ACC112 (cell line): ENCODE measurements around the gene EBLN2.
"Not testable (repeated sequence)": the region's sequence is repeated elsewhere in the genome, so short reads cannot be mapped to it uniquely, and the experiment has no call there.

ENCODE experiments used
- H2AFZ ChIP-seq: fragments of 200-600 bp; sonication (generic); one replicate; pipeline ENCODE4 v1.6.0; 2017; ENCODE audit warnings: antibody characterized with exemption, low read length; ENCODE audit not compliant: unreplicated experiment
- H3K27ac ChIP-seq: fragments of 200-600 bp; sonication (generic); 2 replicates; pipeline ENCODE4 v1.5.1; 2014; ENCODE audit warnings: low read depth, mild to moderate bottlenecking, antibody characterized with exemption, low read length, moderate library complexity
- H3K27me3 ChIP-seq: fragments of 200-600 bp; sonication (generic); 2 replicates; pipeline ENCODE4 v1.6.1; 2014; ENCODE audit warnings: mild to moderate bottlenecking, antibody characterized with exemption, low read length, moderate library complexity, mixed read lengths; ENCODE audit not compliant: insufficient read depth
- H3K36me3 ChIP-seq: fragments of 200-600 bp; sonication (generic); 2 replicates; pipeline ENCODE4 v1.6.1; 2016; ENCODE audit warnings: mild to moderate bottlenecking, antibody characterized with exemption, low read length, moderate library complexity, mixed read lengths; ENCODE audit not compliant: insufficient read depth
- H3K4me1 ChIP-seq: fragments of 200-600 bp; sonication (generic); one replicate; pipeline ENCODE4 v1.6.1; 2016; ENCODE audit warnings: low read length, mixed read lengths; ENCODE audit not compliant: insufficient read depth, unreplicated experiment, control insufficient read depth
- H3K4me3 ChIP-seq: fragments of 200-600 bp; sonication (generic); 2 replicates; pipeline ENCODE4 v1.5.1; 2014; ENCODE audit warnings: mild to moderate bottlenecking, low read depth, low read length
- H3K79me2 ChIP-seq: fragments of 200-600 bp; sonication (generic); one replicate; pipeline ENCODE4 v1.6.0; 2016; ENCODE audit warnings: low read length; ENCODE audit not compliant: control insufficient read depth, unreplicated experiment, insufficient read depth

The EBLN2 gene

DNA sequence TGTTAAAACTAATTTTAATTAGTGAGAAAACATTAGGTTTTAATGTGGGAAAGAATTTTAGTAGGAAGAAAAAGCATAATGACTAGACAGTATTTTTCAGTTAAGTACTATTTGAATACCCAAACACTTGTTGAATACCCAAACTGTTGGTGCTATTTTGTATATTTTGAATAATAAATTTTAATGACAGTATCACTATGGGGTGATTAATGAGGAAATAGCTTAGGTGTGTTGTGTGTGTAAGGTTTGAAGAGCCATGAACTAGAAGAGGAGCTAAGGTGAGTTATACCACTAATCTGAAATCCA lies 4.7 kb upstream of the EBLN2 start:
- H3K36me3 ChIP-seq: peaks cover 9% of the 10 kb centered on the region; the same call in 1 of the 2 replicates
- H3K4me3 ChIP-seq: no peak overlapping the region
- H3K79me2 ChIP-seq: peaks cover 63% of the 10 kb centered on the region
- peaks cover 37% of the 10 kb centered on the region for H3K4me1 ChIP-seq
- H3K27me3 ChIP-seq: no peaks in the 10 kb centered on the region
- 0 out of 2 replicates have a peak overlapping the region, but pooled peaks have one; percentile 68 for H3K27ac ChIP-seq
- H2AFZ ChIP-seq: no peak overlapping the region

DNA sequence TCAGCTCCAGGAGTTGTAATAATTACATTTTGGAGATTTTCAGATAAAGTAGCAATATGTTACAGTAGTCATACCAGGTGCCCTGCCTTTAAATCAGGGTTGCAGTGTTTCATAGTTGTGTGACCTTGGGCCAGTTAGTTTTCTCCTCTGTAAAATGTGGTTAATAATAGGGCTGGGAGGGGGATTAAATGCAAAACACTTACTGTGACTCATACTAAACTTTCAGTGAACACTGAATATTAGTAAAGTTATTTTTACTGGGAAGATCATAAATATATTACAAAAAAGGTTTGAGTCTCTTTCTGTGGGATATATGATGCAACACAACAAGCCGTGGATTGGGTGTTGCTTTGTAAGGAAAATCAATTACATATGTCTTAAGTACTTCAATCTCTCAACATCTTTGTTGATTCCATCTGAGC lies 1.1 kb upstream of the EBLN2 start:
- peaks cover 27% of the 10 kb centered on the region for H3K36me3 ChIP-seq
- peak overlapping the region; percentile 30 for H3K27ac ChIP-seq
- peaks cover 59% of the 10 kb centered on the region for H3K79me2 ChIP-seq
- peaks cover 44% of the 10 kb centered on the region for H3K4me1 ChIP-seq
- H2AFZ ChIP-seq: no peak overlapping the region
- H3K27me3 ChIP-seq: no peaks in the 10 kb centered on the region
- no peak overlapping the region for H3K4me3 ChIP-seq

DNA sequence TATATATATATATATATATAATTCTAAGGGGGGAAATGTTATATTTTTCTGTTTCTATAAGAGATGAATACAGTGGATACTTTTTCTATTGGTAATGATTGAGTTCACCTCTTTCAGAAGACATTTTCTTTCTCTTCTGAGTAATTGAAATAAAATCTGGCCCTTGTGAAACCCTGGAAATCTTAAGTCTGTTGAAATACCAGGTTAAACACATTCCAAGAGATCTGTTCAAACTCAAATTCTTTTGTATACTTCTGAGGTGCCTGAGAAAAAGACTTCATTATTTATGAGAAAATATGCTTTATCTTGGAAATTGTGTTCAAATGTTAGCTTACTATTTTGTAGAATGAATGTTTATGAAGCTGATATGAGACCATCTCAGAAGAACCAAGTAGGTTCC lies 4.8 kb downstream of the EBLN2 start:
- peaks cover 32% of the 10 kb centered on the region for H3K36me3 ChIP-seq
- peaks cover 17% of the 10 kb centered on the region for H3K79me2 ChIP-seq
- not testable (repeated sequence) for H3K4me3 ChIP-seq, H2AFZ ChIP-seq, H3K27me3 ChIP-seq
- peaks cover 40% of the 10 kb centered on the region for H3K4me1 ChIP-seq
- H3K27ac ChIP-seq: peak overlapping the region; percentile 57

DNA sequence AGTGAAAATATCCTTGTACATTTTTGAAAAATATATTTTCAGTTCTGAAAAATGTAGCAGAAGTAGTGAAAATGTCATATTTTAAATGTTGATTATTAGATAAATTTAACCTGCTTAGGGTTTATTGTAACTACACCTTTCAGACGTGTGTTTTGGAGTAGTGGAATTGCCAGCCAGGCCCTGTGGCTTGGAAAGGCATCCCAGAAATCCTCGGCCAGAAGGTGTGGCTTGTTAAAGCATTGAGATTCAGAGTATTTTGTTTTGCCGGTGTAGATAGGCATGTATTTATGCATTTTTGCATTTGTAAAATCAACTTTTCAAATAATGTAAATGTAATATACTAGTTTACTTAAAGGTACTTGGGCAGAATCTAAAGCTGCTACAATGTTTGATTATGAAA lies 7.0 kb downstream of the EBLN2 start:
- Histone ChIP-seq H3K4me1 (peaks cover 59% of the 10 kb centered on the region), H3K79me2 (no peaks in the 10 kb centered on the region), H2AFZ (no peak overlapping the region), H3K4me3 (no peak overlapping the region), H3K27ac (no peak overlapping the region), H3K27me3 (no peaks in the 10 kb centered on the region), H3K36me3 (peaks cover 17% of the 10 kb centered on the region)

DNA sequence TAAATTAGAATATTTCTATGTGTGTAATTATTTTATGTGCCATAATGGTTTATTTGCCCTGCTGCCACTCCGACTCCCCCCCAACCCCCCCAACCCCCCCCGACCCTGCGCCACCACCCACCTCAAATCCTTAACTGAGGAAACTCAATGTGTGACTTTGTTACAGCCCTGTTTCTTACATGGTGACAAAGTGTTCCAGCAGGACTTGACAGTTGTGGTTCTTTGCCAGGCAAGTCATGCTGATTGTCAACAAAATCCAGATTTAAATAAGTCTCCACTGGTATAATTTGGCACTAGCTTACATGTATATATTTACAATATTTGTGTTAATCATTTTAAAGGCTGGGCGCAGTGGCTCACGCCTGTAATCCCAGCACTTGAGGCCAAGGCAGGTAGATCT lies 7.7 kb downstream of the EBLN2 start:
- Histone ChIP-seq H3K27me3 (no peaks in the 10 kb centered on the region), H2AFZ (no peak overlapping the region), H3K27ac (no peak overlapping the region), H3K36me3 (peaks cover 17% of the 10 kb centered on the region), H3K4me3 (no peak overlapping the region), H3K79me2 (no peaks in the 10 kb centered on the region), H3K4me1 (peaks cover 59% of the 10 kb centered on the region)

DNA sequence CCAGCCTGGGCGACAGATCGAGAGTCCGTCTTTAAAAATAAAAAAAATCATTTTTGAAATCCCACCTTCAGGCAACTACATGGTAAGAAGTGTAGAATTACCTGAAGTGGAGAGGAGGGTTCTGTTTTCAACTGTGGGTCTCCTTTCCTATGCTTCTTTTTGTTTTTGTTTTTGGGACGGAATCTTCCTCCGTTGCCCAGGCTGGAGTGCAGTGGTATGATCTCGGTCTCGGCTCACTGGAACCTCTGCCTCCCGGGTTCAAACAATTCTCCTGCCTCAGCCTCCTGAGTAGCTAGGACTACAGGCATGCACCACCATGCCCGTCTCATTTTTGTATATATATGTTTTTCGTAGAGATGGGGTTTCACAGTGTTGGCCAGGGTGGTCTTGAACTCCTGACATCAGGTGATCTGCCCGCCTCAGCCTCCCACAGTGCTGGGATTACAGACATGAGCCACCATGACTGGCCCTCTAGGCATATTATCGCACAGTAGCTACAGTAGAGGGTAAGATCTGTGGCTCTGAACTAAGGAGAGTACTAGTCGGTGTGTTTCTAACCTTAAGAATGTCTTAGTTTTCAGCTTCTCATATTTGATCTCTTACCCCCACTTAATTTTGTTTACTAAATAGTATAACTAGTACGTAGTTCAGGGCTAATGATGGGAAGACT lies 8.5 kb downstream of the EBLN2 start:
- Histone ChIP-seq H3K4me1 (peaks cover 52% of the 10 kb centered on the region), H3K4me3 (peak overlapping the region; percentile 28; the same call in 1 of the 2 replicates), H2AFZ (no peak overlapping the region), H3K79me2 (no peaks in the 10 kb centered on the region), H3K36me3 (peaks cover 14% of the 10 kb centered on the region), H3K27me3 (no peaks in the 10 kb centered on the region), H3K27ac (peak overlapping the region; percentile 79)

DNA sequence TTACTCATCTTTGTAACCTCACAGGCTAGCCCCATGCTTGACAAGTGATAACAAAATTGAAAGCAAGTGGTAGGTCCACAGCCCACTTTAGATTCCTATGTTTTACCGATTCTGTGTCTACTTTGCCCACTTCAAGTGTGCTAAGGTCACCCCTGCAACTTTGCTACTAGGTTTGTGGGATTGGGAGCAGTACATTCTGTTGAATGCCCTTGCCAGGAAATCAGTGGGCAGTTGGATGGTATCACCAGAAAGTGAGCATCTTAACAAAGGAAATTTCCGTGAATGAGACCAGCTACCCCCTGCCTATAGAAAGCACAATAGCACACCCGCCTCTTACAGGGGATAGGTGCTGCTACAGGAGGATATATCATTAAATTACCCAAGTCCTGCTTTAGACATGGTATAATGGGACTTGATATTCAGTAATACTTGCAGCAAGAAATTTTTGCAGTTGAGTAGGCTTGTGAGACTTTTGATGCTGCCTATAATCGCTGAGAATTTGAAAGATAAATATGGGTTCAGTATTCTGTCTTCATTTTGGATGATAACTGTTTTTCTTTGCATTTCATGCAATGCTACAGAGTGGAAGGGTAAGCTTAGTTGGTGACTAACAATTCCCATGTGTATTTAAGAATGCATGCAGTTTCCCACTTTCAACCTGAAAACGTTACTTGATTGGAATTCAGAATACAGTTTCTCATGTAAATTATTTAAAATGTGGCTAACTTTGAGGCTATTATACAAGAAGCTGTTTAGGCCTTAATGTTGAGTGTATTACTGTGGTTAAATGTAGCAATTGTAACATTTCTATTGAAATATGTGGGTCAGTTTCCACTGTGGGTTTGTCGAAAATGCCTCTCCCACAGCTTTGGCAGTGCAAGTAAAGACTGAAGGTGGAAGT lies 9.5 kb downstream of the EBLN2 start:
- Histone ChIP-seq H3K4me3 (peak overlapping the region; percentile 28), H3K4me1 (peaks cover 43% of the 10 kb centered on the region), H3K27ac (peak overlapping the region; percentile 79), H3K79me2 (no peaks in the 10 kb centered on the region), H2AFZ (no peak overlapping the region), H3K36me3 (peaks cover 6% of the 10 kb centered on the region; the same call in 1 of the 2 replicates), H3K27me3 (no peaks in the 10 kb centered on the region)

DNA sequence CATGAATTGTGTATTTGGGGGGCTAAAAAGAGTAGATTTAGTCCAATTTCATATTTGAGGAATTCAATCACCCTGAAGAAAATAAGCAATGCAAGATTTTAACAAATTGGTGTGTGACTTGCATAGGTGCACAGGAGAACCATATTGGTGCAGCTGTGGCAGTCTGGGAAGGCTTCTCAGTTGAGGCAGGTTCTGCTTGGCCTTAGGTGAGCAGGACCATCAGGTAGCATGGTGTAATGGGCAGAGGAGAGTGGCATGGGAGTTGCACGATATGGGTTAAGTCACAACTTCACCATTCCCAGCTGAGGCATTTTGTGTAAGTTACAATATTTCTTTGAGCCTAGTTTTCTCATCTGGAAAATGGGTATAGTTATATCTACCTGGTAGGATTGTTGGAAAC lies 10.5 kb downstream of the EBLN2 start:
- H3K27me3 ChIP-seq: no peaks in the 10 kb centered on the region
- peaks cover 6% of the 10 kb centered on the region; the same call in 1 of the 2 replicates for H3K36me3 ChIP-seq
- H3K79me2 ChIP-seq: no peaks in the 10 kb centered on the region
- 0 out of 2 replicates have a peak overlapping the region, but pooled peaks have one; percentile 28 for H3K4me3 ChIP-seq
- H3K4me1 ChIP-seq: peaks cover 36% of the 10 kb centered on the region
- peak overlapping the region; percentile 79 for H3K27ac ChIP-seq
- no peak overlapping the region for H2AFZ ChIP-seq

DNA sequence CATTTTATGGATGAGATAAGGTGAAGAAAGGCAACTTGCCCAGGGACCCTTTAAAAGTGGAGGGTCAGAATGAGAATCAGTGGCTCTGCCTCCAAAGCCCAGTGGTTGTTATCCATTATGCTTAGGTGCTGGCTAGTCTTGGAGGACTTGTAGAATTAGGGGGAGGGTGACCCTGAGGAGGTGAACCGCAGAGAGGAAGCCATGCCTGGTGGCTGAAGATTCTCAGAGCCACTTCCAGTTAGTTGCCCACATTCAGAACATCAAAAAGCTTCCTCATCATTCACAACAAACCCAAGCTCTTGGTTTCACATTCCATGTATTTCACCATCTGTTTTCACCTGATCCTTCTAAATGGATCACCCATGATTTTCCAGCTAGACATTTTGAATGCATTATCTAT lies 11.2 kb downstream of the EBLN2 start:
- Histone ChIP-seq H3K27me3 (no peaks in the 10 kb centered on the region), H3K36me3 (peaks cover 5% of the 10 kb centered on the region; the same call in 1 of the 2 replicates), H3K27ac (peak overlapping the region; percentile 79; the same call in 1 of the 2 replicates), H2AFZ (no peak overlapping the region), H3K79me2 (no peaks in the 10 kb centered on the region), H3K4me3 (no peak overlapping the region), H3K4me1 (peaks cover 36% of the 10 kb centered on the region)

DNA sequence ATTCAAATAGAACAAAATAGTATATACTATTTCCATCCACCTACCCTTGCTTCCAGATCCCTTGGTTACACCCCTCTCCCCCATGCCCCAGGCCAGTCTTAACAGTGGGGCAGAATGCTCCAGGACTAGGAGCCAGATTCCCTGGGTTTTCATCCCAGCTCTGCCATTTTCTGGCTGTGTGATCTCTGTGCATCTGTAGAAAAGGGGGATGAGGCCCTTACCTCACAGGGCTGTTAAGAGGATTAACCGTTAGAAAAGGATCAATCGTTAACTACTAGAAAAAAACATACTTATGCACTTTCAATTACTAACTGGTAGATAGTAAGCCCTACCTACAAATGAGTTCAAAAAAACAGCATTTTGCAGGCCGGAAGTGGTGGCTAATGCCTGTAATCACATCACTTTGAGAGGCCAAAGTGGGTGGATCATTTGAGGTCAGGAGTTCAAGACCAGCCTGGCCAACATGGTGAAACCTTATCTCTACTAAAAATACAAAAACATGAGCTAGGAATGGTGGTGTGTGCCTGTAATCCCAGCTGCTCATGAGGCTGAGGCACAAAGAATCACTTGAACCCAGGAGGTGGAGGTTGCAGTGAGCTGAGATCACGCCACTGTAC lies 11.7 kb downstream of the EBLN2 start:
- Histone ChIP-seq H3K4me1 (peaks cover 36% of the 10 kb centered on the region), H3K27ac (no peak overlapping the region), H3K36me3 (no peaks in the 10 kb centered on the region), H2AFZ (no peak overlapping the region), H3K27me3 (no peaks in the 10 kb centered on the region), H3K4me3 (no peak overlapping the region), H3K79me2 (no peaks in the 10 kb centered on the region)
